ENCODE results near the gene TMEM9. TPM values are rescaled to one million over a fixed set of nuclear protein-coding genes. Genes with fewer than 3 reads are reported as not detected.

Gene TMEM9
- total RNA-seq, 4 donors from 2014 or later, result 51.7 to 61.5 (median 56.7) TPM

- Histone ChIP-seq H3K4me3 (no peak overlapping the region), H3K27me3 (no peaks in the 10 kb centered on the region), H3K4me1 (peaks cover 0 to 46% (median 19%) of the 10 kb centered on the region in 3 donors), H3K27ac (peak overlapping the region; percentile 15 to 77 (median 70)), H3K9me3 (no peaks in the 10 kb centered on the region), H3K36me3 (peaks cover 0 to 78% of the 10 kb centered on the region in 2 donors)
- peak; percentile 81 for ATAC-seq
- TF ChIP-seq POLR2AphosphoS5 (IDR thresholded peaks at IDR 0.05), result peak; percentile 61
- TF ChIP-seq POLR2A (IDR thresholded peaks at IDR 0.05), result no peak
- no peak for TF ChIP-seq CTCF (IDR thresholded peaks at IDR 0.05)
- no peak for TF ChIP-seq EP300 (IDR thresholded peaks at IDR 0.05)
- WGBS, 2 donors (ENCODE audit: low coverage in 1 of 2), result 25 to 60% methylated on average over 2 to 3 of the region's 6 CpGs
Measured at GRCh38 chr1:201137579-201138310, 16.5 kb downstream of the TMEM9 start.

- Histone ChIP-seq H3K36me3 (peaks cover 0 to 74% of the 10 kb centered on the region in 2 donors), H3K4me3 (no peak overlapping the region), H3K27ac (peak overlapping the region; percentile 15 to 77 (median 69)), H3K9me3 (no peaks in the 10 kb centered on the region), H3K27me3 (no peaks in the 10 kb centered on the region), H3K4me1 (peaks cover 0 to 38% (median 19%) of the 10 kb centered on the region in 3 donors)
- no peak for ATAC-seq
- TF ChIP-seq CTCF (IDR thresholded peaks at IDR 0.05), result no peak
- no peak for TF ChIP-seq POLR2AphosphoS5 (IDR thresholded peaks at IDR 0.05)
- 86% methylated on average over 4 of the region's 7 CpGs; no CpG with 5 or more reads in 1 of the 2 donors for WGBS, 2 donors (ENCODE audit: low coverage in 1 of 2)
Measured at GRCh38 chr1:201137024-201137392, 17.3 kb downstream of the TMEM9 start.

- WGBS, 2 donors (ENCODE audit: low coverage in 1 of 2), result 68% methylated on average over 4 of the region's 8 CpGs; no CpG with 5 or more reads in 1 of the 2 donors
Measured at GRCh38 chr1:201136355-201137023, 17.8 kb downstream of the TMEM9 start.

GRCh38 chr1:201134405-201134804, 19.9 kb downstream of the TMEM9 start:
- Histone ChIP-seq H3K27me3 (no peaks in the 10 kb centered on the region), H3K9me3 (no peaks in the 10 kb centered on the region), H3K36me3 (peaks cover 0 to 48% of the 10 kb centered on the region in 2 donors), H3K27ac (no peak overlapping the region), H3K4me3 (no peak overlapping the region), H3K4me1 (peaks cover 0 to 33% (median 19%) of the 10 kb centered on the region in 3 donors)
- 89 to 96% methylated on average over 3 to 6 of the region's 6 CpGs for WGBS, 2 donors (ENCODE audit: low coverage in 1 of 2)
- no peak for ATAC-seq
- no peak for TF ChIP-seq EP300 (IDR thresholded peaks at IDR 0.05)
- no peak for TF ChIP-seq CTCF (IDR thresholded peaks at IDR 0.05)
- no peak for TF ChIP-seq POLR2A (IDR thresholded peaks at IDR 0.05)
- TF ChIP-seq POLR2AphosphoS5 (IDR thresholded peaks at IDR 0.05), result no peak

More at GRCh38 chr1:201136355-201137023, 17.8 kb downstream of the TMEM9 start:
- no peak overlapping the region for H3K4me3 ChIP-seq
- H3K36me3 ChIP-seq, result peaks cover 0 to 69% of the 10 kb centered on the region in 2 donors
- no peaks in the 10 kb centered on the region for H3K27me3 ChIP-seq
- H3K9me3 ChIP-seq, result no peaks in the 10 kb centered on the region
- H3K27ac ChIP-seq, result peak overlapping the region in 3 of 4 donors; percentile 64 to 77 (median 74)
- no peak for ATAC-seq
- no peak for TF ChIP-seq EP300 (IDR thresholded peaks at IDR 0.05)
- no peak for TF ChIP-seq POLR2A (IDR thresholded peaks at IDR 0.05)
- no peak for TF ChIP-seq POLR2AphosphoS5 (IDR thresholded peaks at IDR 0.05)
- no peak for TF ChIP-seq CTCF (IDR thresholded peaks at IDR 0.05)
- H3K4me1 ChIP-seq, result peaks cover 0 to 33% (median 19%) of the 10 kb centered on the region in 3 donors
